NCI-H69 (cell line): Measurements from ENCODE around the gene NAA40.
A peak's percentile ranks its signal among the peaks of the same experiment; 100 is the strongest.

Experiments
- DNase-seq: peaks from one replicate; lab custom pipeline; 2025; lab: John Stamatoyannopoulos, UW

NAA40 gene

DNA sequence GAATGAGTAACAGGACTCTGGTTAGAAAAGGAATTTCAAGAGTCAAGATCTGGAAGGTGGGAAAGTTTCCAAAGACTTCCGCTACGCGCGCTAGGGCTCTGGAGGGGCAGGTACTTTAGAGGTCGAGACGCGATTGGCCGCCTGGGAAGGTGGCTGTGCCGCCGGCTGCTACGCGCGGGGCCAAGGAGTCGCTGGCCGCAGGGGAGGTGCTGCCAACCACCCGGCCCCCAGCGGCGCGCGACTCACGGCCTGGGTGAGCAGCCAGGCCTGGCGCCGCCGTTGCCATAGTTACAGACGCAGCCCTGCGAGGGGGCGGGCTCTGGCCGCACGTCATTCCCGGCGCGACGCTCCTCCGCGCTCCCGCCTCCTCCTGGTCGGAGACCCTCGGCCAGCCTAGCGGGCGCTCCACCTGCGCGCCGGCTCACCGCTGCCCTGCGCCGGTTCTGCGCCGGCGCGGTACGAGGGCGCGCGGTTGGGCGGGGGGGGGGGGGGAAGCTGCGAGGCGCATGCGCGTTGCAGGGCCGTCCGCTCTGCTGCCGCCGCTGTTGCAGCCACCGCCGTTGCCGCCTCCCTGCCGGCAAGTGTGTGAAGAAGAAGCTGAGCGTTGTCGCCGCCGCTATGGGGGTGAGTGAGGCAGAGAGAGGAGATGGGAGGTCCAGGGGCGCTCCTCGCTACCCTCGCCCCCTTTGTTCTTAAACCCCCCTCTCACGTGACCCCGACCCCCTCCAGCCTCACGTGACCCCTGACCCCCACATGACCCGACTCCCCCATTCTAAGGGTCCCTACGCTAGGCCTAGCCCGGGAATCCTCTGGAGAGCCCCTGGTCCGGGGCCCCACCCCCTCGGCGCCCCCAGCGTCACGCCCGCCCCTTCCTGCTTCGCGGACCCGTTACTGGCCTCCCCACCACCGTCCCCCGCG lies at the start of gene NAA40:
Gene NAA40, plus strand, starts transcription at position 524 of the 918 bp plus-strand sequence. Its CDS starts 95 bp downstream, at position 619.
- DNase-seq = peak; percentile 100

- DNase-seq = no peak
Measured at GRCh38 chr11:63889344-63889743, 49.5 kb upstream of the NAA40 start.

GRCh38 chr11:63890368-63890767 lies 48.4 kb upstream of the NAA40 start:
- DNase-seq = no peak

DNA sequence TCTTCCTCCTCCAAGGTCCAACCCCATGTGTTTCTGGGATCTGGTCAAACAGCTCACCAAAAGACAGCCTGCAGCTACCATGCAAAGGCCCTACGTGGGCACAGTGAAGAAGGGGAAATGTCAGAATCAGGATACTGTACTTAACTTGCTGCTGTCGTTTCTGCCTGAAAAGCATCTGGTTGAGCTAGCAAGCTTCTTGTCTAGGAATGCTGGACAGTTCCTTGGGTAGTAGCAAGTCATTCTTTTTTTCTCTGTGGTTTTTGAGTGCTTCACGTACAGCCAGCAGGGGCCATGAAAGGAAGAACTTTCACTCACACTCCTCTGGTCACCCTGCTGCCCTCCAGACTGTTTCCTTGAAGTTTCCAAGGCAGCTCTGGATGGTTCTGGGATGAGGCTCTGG lies 46.6 kb upstream of the NAA40 start:
- DNase-seq = no peak

DNA sequence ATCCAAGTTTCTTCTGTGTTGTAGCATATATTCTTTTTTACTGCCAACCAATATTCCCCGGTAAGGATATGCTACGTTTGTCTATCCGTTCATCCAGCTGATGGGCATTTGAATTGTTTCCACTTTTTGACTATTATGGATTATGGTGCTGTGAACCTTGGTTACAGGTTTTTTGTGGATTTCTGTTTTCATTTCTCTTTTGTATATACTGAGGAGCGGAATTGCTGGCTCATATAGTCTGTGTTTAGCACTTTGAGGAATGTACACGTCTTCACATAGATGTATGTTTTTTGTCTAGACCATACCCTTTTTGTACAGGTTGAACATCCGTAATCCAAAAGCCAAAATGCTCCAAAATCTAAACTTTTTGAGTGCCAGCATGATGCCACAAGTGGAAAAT lies 45.4 kb upstream of the NAA40 start:
- no peak for DNase-seq

DNA sequence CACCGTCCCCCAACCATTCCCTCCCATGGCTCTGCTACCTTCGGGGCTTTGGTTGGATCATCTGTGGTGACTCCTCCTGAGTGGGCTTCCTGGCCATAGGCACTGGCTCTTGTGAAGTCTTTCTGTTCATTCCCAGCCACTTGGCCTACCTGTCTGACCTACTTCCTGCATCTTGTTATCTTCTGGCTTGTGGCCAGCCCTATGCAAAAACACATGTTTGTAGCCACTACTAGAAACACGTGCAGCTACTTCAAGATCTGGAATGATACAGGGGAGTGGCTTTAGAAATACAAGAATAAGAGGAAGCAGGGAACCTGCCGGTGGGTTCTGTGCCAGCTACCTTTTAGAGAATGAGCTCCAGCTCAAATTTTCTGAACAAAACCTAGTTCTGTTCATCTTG lies 42.7 kb upstream of the NAA40 start:
- DNase-seq = no peak

DNA sequence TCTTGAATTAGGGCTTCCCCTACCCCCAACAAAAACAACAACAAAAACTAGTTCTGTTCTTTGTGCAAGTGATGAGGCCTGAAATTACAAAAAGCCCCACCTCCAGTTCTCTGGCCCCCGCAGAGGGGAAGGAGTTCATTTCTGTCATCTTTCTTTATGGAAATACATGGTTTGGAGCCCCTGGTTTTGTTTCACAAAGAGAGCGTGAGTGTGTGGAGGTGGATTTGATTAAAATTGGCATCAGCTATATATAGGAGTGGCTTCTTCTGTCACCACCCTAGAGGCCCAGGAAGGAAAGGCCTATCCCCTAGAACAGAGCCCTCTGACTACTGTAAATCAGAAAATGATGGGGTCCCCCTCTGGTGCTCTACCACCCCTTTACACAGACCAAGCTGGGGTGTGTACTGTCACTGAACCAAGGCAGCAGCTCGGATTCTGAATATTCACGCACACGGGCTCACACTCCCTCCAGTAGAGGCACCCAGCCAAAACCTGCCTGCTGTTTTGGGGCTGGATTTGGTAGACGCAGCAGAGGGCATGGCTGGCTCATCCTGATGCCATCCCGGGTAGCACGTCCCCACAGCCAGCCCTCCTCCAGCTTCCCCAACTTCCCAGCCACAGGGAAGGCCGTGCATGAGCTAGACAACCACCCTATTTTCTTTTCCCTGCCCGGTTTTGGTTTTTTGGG lies 41.2 kb upstream of the NAA40 start:
- DNase-seq = no peak

- peak; percentile 22 for DNase-seq
Measured at GRCh38 chr11:63901660-63902059, 37.1 kb upstream of the NAA40 start.

- DNase-seq = no peak
Measured at GRCh38 chr11:63903884-63904283, 34.9 kb upstream of the NAA40 start.

GRCh38 chr11:63904743-63905142 lies 34.1 kb upstream of the NAA40 start:
- no peak for DNase-seq

DNA sequence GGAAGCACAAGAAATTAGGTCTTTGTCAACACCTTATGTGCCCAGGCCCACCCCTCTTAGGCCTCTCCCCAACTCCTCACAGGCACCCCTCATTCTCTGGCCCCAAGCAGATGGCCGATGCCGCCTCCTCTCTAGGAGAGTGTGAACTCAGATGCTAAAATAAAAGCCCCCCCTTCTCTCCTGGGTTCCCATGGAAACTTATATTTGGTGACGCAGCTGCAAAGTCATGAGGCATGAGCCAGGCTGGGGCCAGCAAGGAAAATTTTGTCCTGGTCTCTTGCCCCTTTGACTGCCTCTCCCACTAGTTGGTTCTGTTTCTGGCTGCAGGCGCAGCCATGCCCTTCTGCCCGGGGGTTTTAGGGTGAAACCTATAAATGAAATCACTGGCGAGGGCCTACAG lies 33.6 kb upstream of the NAA40 start:
- no peak for DNase-seq

GRCh38 chr11:63906087-63906486 lies 32.7 kb upstream of the NAA40 start:
- DNase-seq = no peak

GRCh38 chr11:63906585-63906984 lies 32.2 kb upstream of the NAA40 start:
- DNase-seq = peak; percentile 50

- DNase-seq = peak; percentile 73
Measured at GRCh38 chr11:63907063-63907462, 31.7 kb upstream of the NAA40 start.

- peak; percentile 51 for DNase-seq
Measured at GRCh38 chr11:63907808-63908530, 30.8 kb upstream of the NAA40 start.

DNA sequence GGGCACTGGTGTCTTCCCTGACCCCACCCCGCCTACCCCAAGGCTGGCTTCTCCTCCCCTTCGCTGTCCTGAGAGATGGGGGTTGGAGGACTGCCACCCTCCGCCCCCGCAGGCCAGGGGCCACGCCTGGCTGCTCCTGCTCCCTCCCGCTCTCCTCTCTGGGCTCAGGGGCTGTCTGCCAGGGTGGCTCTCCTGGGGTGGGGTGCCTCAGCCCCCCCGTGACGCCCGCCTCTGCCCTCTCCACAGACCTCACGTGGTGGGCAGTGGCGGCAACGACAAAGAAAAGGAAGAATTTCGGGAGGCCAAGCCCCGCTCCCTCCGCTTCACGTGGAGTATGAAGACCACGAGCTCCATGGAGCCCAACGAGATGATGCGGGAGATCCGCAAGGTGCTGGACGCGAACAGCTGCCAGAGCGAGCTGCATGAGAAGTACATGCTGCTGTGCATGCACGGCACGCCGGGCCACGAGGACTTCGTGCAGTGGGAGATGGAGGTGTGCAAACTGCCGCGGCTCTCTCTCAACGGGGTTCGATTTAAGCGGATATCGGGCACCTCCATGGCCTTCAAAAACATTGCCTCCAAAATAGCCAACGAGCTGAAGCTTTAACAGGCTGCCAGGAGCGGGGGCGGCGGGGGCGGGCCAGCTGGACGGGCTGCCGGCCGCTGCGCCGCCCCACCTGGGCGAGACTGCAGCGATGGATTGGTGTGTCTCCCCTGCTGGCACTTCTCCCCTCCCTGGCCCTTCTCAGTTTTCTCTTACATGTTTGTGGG lies 30.0 kb upstream of the NAA40 start:
- DNase-seq = no peak

- DNase-seq = peak; percentile 56
Measured at GRCh38 chr11:63909591-63910506, 29.0 kb upstream of the NAA40 start.

DNA sequence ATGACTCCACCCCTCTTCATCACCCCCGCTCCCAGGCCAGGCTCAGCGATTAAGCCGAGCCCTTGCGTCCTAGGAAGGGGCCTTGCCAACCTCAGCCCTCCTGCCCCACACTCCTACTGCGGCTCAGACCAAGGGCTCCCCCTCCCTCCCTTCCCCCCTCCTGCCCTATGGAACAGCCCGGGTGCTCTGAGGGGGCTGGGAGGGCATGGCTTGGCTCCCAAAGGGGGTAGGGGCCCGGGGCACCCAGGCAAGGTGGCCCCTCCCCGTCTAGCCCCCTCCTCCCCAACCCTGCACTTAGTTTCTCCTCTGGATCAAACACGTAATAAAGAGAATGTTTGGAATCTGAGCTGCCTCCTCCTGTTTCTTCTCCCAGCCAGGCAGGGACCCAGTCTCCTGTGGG lies 28.1 kb upstream of the NAA40 start:
- no peak for DNase-seq

- no peak for DNase-seq
Measured at GRCh38 chr11:63911440-63911839, 27.4 kb upstream of the NAA40 start.

DNA sequence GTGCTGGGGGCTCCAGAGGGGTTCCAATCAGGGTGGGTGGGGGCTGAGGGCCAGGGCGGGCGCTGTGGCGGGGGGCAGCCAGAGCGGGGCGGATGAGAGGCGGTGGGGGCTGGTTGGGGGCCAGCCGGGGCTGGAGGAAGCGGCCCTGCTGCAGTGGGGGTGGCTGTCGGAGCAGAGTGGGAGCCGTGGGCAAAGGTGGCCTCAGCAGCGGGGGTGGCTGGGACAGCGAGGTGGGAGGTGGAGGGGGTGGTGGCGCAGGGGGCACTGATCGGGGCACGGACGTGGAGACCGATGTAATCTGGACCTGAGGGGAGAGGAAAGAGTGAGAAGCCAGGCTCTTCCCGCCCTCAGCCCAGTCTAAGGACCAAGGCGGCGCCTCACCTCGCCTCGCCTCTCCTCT lies 26.9 kb upstream of the NAA40 start:
- no peak for DNase-seq

DNA sequence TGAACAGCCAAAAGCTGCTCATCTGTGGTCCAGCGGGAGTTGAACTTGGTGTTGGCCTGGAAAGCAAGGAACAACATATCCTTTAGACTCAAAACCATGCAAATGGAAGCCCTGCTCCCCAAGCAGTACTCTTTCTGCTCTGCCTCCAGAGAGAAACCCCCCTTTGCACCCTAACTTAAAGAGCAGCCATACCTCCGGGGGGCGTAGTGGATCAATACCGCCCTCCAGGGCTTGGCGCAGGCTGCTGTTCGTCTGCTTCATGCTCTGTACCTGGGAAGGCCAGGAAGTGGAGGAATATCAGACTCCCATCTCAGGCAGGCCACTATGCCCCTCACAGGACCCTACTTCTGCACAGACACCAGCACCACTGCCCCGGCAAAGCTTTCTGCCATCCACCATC lies 26.1 kb upstream of the NAA40 start:
- no peak for DNase-seq
